HG02759 (cell line): ENCODE measurements around the gene VGLL3.
"Not testable (repeated sequence)": the region's sequence is repeated elsewhere in the genome, so short reads cannot be mapped to it uniquely, and the experiment has no call there.

Experiments used
- ATAC-seq: cut with Tn5 transposase; IDR thresholded peaks from one replicate; pipeline ENCODE4 v1.9.1; 2021; ENCODE audit warnings: mild to moderate bottlenecking, moderate library complexity; ENCODE audit not compliant: unreplicated experiment

The VGLL3 gene, protein sequence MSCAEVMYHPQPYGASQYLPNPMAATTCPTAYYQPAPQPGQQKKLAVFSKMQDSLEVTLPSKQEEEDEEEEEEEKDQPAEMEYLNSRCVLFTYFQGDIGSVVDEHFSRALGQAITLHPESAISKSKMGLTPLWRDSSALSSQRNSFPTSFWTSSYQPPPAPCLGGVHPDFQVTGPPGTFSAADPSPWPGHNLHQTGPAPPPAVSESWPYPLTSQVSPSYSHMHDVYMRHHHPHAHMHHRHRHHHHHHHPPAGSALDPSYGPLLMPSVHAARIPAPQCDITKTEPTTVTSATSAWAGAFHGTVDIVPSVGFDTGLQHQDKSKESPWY

DNA sequence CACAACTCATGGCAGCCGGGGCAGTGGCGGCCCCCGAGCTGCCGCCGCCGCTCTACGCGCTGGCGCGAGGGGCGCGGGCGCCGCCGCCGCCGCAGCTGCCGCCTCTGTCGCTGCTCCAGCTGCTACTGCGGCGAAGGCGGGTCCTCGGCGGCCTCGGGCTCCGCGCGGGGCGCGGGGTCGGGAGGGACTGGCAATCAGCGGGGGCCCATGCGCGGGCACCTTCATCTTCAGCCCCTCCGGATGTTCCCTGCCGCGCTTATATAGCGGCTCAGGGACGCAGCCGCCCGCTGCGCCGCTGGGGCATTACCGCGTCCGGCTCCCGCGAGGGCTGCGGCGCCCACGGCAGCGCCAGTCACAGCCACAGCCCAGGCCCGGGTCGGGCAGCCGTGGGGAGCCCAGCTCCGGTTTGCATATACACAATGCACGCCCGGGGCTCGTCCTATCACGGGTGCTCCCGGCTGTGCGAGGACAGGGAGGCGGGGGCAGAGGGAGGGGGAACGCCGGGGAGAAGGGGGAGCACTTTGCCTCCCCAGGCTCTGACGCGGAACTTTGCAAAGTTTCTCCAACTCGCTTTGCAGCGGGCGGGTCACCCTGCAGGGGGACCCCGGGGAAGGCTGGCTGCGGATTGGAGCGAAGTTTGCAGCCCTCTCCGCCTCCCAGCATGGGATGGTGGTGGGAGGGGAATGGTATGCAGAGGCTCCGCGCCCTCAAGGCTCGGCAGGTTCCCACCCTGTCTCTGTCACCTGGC, at the start of gene VGLL3:
Gene VGLL3 (minus strand): TSS at position 416 of the 748 bp plus-strand sequence. CDS start 406 bp downstream, at position 10.
- ATAC-seq = peak; percentile 62

DNA sequence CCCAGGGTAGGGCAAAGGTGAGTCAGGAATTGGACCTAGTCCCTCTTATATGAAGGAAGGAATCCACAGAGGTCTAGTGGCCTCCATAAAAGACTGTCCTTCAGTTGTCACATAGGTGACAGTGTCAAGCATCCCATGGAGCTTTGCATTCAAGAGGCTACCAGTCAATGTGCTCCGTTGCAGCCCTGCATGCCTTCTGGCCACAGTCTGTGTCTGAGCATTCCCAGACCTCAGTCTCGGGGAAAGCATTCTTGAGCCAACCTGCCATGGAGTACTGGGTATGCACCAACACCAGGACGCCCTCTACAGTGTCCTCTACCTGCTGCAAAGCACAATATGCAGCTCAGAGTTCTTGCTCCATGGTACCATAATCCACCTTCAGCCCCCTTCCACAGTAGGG, 46.7 kb upstream of the VGLL3 start:
- ATAC-seq = no peak

DNA sequence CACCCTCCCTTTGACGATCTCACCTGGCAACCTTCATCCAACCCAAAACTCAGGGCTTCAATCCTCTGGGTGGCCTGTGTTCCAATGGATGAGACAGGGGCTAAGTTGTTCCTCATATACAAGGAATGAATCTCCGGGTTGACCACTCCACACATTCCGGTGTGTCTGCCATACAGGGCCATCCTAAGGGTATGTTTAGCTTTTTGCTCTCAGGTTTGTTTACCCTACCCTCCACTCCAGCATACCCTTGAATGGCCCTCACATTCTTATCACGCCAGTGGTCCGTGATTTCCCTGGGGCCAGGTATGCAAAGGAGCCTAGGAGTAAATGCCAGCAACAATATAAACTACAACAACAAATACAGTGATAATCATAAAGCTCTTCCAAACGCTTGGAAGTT, 45.7 kb upstream of the VGLL3 start:
- no peak for ATAC-seq

DNA sequence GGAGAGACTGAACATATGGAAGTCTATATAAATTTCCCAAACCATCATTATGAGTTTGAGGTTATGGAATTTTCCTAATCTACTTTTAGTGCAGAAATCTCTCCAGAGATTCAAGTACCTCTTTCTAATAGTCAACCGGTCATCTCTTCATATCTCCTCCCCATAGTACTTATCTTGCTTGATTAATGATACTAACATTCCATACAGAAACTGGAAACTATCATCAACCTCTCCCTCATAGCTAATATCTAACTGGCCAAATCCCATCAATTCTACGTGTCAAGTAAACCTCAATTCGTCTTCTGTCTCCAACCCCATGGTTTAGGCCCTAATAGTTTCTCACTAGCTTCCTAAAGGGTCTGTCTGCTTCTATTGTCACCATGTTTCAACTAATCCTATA, 44.4 kb upstream of the VGLL3 start:
- no peak for ATAC-seq

DNA sequence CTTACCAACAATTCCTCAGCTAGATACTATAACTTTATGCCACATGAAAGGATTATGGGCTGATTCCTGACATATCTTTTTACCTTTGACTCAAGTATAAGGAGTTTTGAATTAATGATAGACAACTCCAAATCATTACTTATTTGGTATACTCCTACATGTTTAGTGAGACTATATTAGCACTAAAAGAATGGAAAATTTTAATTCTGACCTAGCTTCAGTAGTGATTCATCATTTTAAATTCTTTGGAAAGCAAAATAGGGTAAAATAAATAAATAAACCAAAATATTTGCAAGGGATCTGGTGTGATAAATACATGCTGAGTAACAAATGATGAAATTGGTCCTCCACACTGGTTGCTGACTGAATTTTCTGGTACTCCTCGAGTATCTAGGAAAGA, 42.3 kb upstream of the VGLL3 start:
- ATAC-seq = no peak

DNA sequence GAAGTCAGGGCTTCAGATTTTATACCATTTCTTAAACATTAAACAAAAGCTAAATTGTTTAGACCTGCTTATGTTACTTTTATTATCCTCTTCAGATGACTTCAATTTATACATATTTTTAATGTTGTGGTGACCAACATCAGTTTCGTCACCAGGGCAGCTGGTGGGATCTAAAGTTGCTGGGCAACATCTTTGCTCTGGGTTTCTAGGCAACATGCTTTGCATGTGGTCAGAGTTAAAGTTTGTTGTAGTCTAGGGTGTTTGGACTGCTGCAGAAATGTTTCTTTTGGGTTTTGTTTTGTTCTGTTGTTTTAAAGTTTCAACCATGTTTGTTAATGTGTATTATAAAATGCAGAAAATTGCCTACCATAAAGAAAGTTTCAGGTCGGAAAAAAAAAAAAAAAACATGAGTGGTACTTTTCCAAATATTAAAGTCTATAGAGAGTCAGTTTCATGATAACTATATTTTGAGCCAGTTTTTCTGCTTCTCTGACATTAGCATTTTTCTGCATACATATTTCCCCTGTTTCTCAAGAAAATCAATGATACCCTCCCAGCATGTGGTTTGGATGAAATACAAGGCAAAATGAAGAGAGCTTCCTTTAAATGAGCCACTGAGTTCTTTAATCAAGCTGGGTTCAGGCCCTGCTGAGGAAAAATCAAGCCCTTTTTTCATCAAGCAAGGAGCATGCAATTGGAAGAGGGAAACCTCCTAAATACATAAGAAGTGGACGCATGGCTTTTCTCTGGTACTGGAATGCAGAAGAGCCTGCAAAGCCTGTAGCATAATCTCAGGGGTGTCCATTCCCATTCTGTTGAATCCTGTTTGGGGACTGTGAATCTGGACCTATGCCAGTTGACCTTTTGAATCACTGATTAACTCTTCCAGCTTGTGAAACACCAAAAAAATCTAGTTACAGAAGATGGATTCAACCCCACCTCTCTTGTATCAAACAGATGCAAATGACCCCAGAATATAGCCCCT, 35.0 kb upstream of the VGLL3 start:
- no peak for ATAC-seq

DNA sequence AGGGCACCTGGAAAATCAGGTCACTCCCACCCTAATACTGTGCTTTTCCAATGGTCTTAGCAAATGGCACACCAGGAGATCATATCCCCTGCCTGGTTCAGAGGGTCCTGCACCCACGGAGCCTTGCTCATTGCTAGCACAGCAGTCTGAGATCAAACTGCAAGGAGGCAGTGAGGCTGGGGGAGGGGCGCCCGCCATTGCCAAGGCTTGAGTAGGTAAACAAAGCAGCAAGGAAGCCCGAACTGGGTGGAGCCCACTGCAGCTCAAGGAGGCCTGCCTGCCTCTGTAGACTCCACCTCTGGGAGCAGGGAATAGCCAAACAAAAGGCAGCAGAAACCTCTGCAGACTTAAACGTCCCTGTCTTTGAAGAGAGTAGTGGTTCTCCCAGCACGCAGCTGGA, 26.4 kb upstream of the VGLL3 start:
- ATAC-seq = not testable (repeated sequence)

DNA sequence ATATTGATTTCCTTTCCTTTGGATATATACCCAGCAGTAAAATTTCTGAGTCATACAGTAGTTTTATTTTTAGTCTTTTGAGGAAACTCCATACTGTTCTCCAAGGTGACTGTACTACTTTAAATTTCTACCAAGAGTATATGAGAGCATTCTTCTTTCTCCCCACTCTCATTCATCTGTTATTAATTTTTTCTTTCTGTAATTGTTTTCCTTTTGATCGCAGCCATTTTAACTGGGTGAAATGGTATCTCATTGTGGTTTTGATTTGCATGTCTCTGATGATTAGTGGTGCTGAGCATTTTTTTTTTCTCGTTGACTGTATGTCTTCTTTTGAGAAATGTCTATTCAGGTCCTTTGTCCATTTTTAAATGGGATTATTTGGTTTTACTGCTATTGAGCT, 18.3 kb upstream of the VGLL3 start:
- ATAC-seq = no peak

DNA sequence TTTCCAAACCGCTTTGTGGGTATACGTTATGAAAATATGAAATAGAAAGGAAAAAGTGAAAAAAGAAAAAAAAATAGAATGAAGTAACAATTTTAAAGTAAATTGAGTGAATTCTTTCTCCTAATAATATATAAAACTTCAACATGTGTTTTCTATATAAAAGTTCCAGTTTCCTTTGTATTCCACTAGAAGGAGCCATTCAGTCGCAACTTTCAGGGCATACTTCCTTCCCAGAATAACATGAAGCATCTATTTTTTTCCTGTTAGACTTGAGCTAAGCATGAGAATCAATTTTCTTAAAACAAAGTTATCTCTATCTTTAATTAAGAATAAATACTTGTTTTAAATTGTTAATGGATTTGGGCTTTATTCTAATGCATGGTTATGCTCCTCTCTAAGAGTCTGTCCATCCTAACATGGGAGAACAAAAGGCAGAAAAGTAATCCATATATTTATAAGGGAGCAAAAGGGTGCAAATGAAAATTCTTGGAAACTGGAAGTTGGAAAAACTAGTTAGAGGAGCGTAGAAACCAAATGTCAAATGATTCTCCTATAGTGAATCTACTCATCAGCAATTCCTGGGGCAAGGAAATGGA, 16.0 kb upstream of the VGLL3 start:
- ATAC-seq = no peak

DNA sequence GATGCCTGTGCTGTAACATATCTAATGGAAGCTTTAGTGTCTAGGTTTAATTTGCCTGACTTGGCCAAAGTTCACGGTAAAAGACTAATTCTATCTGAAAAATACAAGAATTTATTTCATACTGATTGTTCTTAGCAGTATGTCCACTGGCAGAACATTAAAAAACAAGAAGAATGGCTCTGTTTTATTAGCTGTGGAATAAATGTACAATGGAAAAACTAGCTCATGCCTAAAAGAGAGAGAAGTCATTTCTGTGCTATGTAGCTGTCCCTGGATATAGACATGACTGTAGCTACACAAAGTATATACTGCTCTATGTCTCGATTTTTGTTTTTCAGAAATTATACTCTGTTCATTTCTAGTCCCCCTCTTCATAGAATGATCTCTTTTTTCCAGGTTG, 13.9 kb upstream of the VGLL3 start:
- ATAC-seq = no peak

DNA sequence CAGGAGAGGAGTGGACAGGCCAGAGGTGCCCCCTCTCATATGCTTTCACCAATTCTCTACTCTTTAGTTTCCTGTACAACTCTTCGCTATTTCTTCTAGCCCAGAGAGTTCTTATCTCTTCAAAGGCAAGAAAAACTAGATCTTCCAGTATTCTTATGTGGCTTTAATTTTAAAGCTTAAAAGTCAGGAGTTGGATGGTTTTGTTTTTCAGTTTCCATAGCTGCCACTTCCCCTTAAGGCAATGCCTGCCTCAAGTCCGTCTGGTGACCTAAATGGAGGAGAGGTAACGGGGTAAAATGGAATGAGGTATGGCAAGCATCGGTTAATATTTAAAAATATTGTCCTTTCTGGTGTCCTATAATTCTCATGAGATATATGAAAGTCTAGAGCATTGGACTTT, 11.4 kb upstream of the VGLL3 start:
- no peak for ATAC-seq

DNA sequence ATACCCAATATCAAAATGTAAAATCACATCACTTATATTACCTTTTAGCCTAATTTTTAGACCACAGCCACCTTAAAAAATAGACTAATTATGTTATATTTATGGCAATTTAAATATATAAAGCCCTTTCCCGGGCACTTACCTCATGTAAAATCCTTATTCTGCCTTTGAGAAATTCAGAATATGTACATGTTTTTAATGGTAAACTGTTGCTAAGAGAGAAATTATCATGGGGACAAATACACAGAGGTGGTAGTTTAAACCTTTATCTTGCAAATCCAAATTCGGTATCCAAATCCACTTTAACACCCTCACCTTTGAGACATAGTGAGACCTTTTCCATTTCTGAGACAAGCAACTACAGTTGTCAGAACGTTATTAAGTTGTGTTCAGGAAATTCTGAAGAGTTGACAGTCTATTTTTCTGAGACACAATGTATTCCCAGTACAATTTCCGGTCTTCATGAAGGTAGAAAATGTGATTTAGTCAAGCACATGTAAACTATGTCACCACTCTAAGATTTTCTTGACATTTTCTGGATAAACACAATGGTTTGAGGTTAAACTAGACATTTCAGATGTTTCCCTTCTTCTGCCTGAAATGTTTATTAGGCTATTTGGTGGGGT, 10.6 kb upstream of the VGLL3 start:
- ATAC-seq = no peak

DNA sequence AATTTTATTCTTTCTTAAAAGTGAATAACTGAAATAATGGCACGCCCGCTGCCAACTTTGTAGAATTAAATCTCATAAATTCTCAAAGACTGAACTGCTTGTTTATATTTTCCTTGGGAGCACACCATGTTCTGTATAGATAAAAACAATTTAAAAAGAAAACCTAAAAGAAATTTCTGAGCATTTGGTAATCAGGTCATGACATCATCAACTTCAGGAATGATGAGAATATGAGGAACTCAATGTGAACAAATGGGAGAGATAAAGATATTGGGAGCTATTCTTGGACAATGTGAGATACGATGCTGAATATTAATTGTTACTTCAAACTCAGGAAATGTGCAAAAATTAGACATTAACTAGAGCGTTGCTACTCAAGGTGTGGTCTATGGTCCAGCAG, 10.0 kb upstream of the VGLL3 start:
- ATAC-seq = no peak

DNA sequence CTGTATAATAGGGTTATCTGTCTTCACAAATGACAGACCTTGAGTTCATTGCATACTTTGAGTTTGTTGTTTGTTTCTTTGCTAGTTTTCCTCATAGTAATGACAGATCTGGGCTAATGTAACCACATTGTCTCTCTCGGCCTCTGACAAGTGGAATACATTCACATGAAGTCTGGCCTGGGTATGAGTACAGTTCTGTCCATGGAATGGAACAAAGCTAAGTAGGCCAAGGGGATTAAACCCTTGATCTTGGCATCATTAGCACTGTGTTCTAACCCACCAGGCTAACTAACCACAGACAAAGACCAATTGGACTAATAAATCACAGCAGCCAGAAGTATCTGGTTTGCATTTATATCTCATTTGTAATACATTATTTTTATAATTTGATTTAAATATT, 7.6 kb upstream of the VGLL3 start:
- ATAC-seq = no peak

DNA sequence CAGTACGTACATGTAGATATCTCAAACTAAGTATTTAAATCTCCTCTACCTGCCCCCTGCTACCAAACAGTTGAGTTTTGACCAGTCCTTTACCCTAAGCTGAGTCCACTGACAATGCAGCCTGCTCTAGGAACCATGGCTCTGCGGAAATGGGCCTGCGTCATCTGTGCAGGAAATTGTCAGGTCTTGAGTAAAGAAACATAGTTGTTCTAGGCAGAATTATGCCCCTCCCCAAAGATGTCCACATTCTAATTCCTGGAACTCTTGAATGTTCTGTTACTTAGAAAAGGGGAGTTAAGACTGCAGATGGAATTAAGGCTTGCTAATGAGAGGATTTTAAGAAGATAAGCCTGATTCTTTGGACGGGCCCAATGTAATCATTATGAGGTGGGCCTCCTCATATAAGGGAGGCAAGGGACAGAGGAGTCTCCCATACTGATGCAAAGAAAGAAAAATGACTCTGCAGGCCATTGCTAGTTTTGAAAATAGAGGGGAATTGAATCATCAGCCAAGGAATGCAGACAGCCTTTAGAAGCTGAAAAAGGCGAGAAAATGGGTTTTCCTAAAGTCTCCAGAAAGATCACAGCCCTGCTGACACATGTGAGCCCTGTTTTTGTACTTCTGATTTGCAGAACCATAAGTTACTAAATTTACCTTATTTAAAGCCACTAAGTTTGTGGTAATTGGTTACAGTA, 5.5 kb upstream of the VGLL3 start:
- no peak for ATAC-seq

DNA sequence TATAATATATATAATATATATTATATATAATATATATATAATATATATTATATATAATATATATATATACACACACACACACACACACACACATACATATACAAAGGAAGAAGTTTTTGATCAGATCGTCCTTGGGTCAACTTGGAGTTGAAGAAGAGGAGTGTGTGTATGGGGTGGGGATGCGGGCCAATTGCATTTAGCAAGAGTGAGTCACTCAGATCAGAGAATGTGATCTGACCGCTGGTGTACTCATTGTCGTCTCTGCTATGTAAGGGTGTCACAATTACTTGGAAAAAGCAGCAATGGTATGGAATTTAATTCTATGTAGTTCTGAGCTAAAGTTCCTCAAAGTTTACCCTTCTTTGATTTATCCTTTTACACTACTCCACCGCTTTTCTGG, 4.6 kb upstream of the VGLL3 start:
- ATAC-seq = no peak

DNA sequence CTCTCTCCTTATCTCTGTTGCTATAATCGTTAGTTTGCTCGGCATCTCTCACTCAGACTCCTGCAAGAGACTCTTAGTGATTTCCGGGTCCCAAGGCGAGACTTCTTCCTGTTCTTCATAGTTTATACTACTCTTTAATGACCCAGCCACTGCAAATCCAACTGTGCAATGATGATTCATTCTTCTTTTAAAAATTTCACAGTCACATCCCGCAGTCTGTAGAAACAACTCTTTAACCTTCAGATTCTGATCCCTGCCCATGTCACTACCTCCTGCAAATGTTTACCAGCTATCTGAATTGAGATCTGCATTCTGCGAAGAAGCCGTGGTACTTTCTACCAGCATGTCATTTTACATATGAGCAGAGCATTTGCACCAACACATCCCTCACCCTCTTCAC, 2.8 kb upstream of the VGLL3 start:
- ATAC-seq = no peak

DNA sequence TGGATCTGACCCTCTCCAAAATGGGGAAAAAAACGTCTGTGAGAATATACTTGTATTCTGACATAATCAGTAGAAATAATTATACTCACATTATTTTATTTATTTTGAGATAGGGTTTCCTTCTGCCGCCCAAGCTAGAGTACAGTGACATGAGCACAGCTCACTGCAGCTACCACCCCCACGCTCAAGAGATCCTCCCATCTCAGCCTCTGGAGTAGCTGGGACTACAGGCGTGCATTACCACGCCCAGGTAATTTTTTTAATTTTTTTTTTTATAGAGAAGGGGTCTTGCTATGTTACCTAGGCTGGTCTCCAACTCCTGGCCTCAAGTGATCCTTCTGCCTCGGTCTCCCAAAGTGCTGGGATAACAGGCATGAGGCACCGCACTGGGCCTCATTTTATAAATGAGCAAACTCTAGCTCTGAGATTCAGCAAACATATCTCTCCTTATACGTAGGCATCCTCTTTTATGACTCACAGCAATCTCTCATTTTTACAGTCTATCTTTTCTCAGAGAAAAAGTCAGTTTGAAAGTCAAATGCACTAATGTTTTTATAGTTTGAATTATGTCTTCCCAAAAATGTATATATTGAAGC, 989 bp upstream of the VGLL3 start:
- no peak for ATAC-seq

DNA sequence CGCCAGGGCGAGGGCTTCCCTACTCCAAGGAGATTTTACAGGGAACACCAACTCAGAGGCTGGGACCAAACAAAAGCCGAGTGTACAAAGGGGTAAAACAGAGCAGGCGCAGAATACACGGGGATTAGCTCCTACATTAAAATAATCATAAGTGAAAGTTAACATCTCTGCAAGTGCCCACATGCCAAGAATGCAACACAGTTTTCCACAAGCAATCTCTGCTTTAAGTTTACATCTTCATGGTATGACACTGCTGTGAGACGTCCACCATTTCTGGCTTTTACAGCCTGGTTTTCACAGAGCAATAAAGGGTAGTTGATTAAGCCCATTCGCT, 500 bp upstream of the VGLL3 start:
- ATAC-seq = no peak
